ENCODE data around the gene ZNHIT6.

DNA sequence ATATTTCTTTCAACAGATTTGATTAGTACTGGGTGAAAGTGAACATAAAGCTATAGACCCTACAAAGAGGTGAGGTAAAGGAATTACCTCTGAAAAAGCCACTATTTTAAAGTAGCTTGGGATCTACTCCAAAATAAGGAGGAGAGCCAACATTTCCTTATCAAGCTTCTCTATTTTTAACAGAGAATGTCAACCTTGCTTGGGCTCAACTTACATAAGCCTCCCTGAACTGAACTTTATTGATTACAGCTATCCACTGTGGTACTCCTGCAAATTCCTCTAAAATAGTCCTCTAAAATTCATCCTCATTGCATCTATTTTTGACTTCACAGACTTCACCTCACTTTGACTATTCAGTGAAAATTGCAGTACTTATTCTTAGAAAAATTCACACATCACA is 10.3 kb downstream of the ZNHIT6 start:
- TF ChIP-seq, protein P1, sequence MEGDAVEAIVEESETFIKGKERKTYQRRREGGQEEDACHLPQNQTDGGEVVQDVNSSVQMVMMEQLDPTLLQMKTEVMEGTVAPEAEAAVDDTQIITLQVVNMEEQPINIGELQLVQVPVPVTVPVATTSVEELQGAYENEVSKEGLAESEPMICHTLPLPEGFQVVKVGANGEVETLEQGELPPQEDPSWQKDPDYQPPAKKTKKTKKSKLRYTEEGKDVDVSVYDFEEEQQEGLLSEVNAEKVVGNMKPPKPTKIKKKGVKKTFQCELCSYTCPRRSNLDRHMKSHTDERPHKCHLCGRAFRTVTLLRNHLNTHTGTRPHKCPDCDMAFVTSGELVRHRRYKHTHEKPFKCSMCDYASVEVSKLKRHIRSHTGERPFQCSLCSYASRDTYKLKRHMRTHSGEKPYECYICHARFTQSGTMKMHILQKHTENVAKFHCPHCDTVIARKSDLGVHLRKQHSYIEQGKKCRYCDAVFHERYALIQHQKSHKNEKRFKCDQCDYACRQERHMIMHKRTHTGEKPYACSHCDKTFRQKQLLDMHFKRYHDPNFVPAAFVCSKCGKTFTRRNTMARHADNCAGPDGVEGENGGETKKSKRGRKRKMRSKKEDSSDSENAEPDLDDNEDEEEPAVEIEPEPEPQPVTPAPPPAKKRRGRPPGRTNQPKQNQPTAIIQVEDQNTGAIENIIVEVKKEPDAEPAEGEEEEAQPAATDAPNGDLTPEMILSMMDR (IDR thresholded peaks at IDR 0.05), result no peak
- no peak for TF ChIP-seq EZH2 (IDR thresholded peaks at IDR 0.05; ENCODE audit: borderline replicate concordance, insufficient read depth, low read depth, low read length, poor library complexity, severe bottlenecking)

All from B cell (primary cell).